B cell (primary cell): ENCODE results near the gene HELLS. TPM values are rescaled to one million over a fixed set of nuclear protein-coding genes. Genes with fewer than 3 reads are reported as not detected.

Source experiments
- ATAC-seq: fragments of 200-7000 bp; cut with Tn5 transposase; one replicate; pipeline ENCODE4 v1.10.0; 2021; ENCODE audit warnings: low read depth, mild to moderate bottlenecking, moderate number of reproducible peaks, moderate library complexity
- CTCF ChIA-PET: fragments of 350-600 bp; sonication (Branson Sonifier 250); formaldehyde crosslinking; loops from one replicate; lab custom pipeline; 2021; ENCODE audit warnings: antibody characterized with exemption, inconsistent platforms; lab: Charles Lee
- POLR2A ChIA-PET: fragments of 350-600 bp; sonication (Branson Sonifier 250); formaldehyde crosslinking; loops from one replicate; lab custom pipeline; 2021; ENCODE audit warnings: antibody characterized with exemption; lab: Charles Lee
- DNase-seq: peaks from one replicate; pipeline ENCODE4 v3.0.0; 2013
- H2AFZ ChIP-seq: 2 replicates; pipeline ENCODE4 v1.6.1; 2012; ENCODE audit warnings: mild to moderate bottlenecking, low read depth, low read length; ENCODE audit not compliant: insufficient read depth, poor library complexity, severe bottlenecking
- H3K27ac ChIP-seq, 2 donors: 1 replicate in 1 of 2; 2 replicates in 1 of 2; pipeline ENCODE4 v1.5.1; 2012 to 2013; ENCODE audit warnings: low read length in 2 of 2, mild to moderate bottlenecking in 2 of 2, moderate library complexity in 1 of 2
- H3K27me3 ChIP-seq, 4 experiments: fragments of 200-600 bp in 1 of 4; sonication (generic) in 1 of 4; replicated peaks in 1 of 4; 1 replicate in 2 of 4; 2 replicates in 2 of 4; pipeline versions ENCODE4 v1.6.1 to v1.7.0; 2013 to 2016; ENCODE audit warnings: low read length in 3 of 4, mild to moderate bottlenecking in 2 of 4, mixed read lengths in 1 of 4, moderate library complexity in 1 of 4; ENCODE audit not compliant: insufficient read depth in 4 of 4, control insufficient read depth in 3 of 4; ENCODE audit errors: control extremely low read depth in 1 of 4
- H3K36me3 ChIP-seq, 2 experiments: replicated peaks in 1 of 2; 1 replicate in 1 of 2; 2 replicates in 1 of 2; pipeline versions ENCODE4 v1.6.1 to v1.7.1; 2013; ENCODE audit warnings: low read length in 1 of 2; ENCODE audit not compliant: insufficient read depth in 2 of 2, control insufficient read depth in 1 of 2; ENCODE audit errors: control extremely low read depth in 1 of 2, extremely low read depth in 1 of 2
- H3K4me1 ChIP-seq, 2 donors: fragments of 200-600 bp in 1 of 2; sonication (generic) in 1 of 2; 1 replicate in 1 of 2; 2 replicates in 1 of 2; pipeline versions ENCODE4 v1.5.1 to v1.6.1; 2013 to 2017; ENCODE audit warnings: low read length in 2 of 2; ENCODE audit not compliant: control insufficient read depth in 2 of 2, insufficient read depth in 2 of 2
- H3K4me2 ChIP-seq: replicated peaks from 2 replicates; pipeline ENCODE3; 2012; ENCODE audit warnings: mild to moderate bottlenecking, low read depth, low read length; ENCODE audit not compliant: poor library complexity, severe bottlenecking
- H3K4me3 ChIP-seq, 5 experiments: fragments of 200-600 bp in 1 of 5; sonication (generic) in 1 of 5; 1 replicate in 3 of 5; 2 replicates in 2 of 5; pipeline versions ENCODE4 v1.5.1 to v1.7.0; 2011 to 2016; ENCODE audit warnings: low read length in 4 of 5, mild to moderate bottlenecking in 4 of 5, low read depth in 2 of 5, control low read depth in 1 of 5, moderate library complexity in 1 of 5; ENCODE audit not compliant: insufficient read depth in 1 of 5; ENCODE audit errors: control extremely low read depth in 1 of 5, extremely low read depth in 1 of 5
- H3K79me2 ChIP-seq: fragments of 200-600 bp; sonication (generic); one replicate; pipeline ENCODE4 v1.6.0; 2016; ENCODE audit warnings: low read length; ENCODE audit not compliant: control insufficient read depth, insufficient read depth
- H3K9ac ChIP-seq: fragments of 200-600 bp; sonication (generic); 2 replicates; pipeline ENCODE4 v1.6.1; 2017; ENCODE audit warnings: mild to moderate bottlenecking, low read length, moderate library complexity
- H3K9me3 ChIP-seq, 3 donors: one replicate each; pipeline versions ENCODE4 v1.6.1 to v1.7.1; 2013; ENCODE audit warnings: low read length in 2 of 3; ENCODE audit not compliant: control insufficient read depth in 2 of 3, insufficient read depth in 1 of 3; ENCODE audit errors: control extremely low read depth in 1 of 3
- H4K20me1 ChIP-seq: 2 replicates; pipeline ENCODE4 v1.6.0; 2012; ENCODE audit warnings: mild to moderate bottlenecking, low read length; ENCODE audit not compliant: insufficient read depth, control insufficient read depth, poor library complexity, severe bottlenecking
- H3K27ac Mint-ChIP-seq: one replicate; pipeline ENCODE4 v1.8.0; 2021; ENCODE audit warnings: mixed read lengths
- H3K27me3 Mint-ChIP-seq: one replicate; pipeline ENCODE4 v1.8.0; 2021; ENCODE audit warnings: mixed read lengths
- H3K4me1 Mint-ChIP-seq: one replicate; pipeline ENCODE4 v1.8.0; 2021; ENCODE audit warnings: mixed read lengths
- H3K4me3 Mint-ChIP-seq: one replicate; pipeline ENCODE4 v1.8.0; 2021; ENCODE audit warnings: mixed read lengths
- H3K9me3 Mint-ChIP-seq: one replicate; pipeline ENCODE4 v1.8.0; 2022; ENCODE audit warnings: mixed read lengths; ENCODE audit not compliant: insufficient read depth
- CTCF ChIP-seq: fragments of 200-600 bp; IDR thresholded peaks from one replicate; pipeline ENCODE4 v1.8.0; 2022; ENCODE audit warnings: antibody characterized with exemption, mild to moderate bottlenecking
- EZH2 ChIP-seq: IDR thresholded peaks from 2 replicates; pipeline ENCODE4 v1.6.1; 2012; ENCODE audit warnings: borderline replicate concordance, low read depth, mild to moderate bottlenecking, moderate library complexity, low read length; ENCODE audit not compliant: insufficient read depth, poor library complexity, severe bottlenecking
- WGBS: methylation state at CpG from one replicate; pipeline ENCODE4 v1.1.5; 2013; ENCODE audit warnings: missing lambda C conversion rate; ENCODE audit not compliant: insufficient coverage; 5-methylcytosine and 5-hydroxymethylcytosine counted together
- intact Hi-C: fragments of 100-400 bp; cut with micrococcal nuclease; formaldehyde crosslinking; loops from one replicate; pipeline ENCODE4 v1.10.0; 2022
- polyA plus RNA-seq: library from polyadenylated mRNA; depleted of rRNA; stranded (reverse); fragments of >200 nt; gene quantifications from 2 replicates; pipeline ENCODE4 v1.2.3, GENCODE V29; 2012
- total RNA-seq, 2 donors: library from RNA; stranded (reverse); fragments of 120-200 nt in 1 of 2; gene quantifications; 1 replicate in 1 of 2; 2 replicates in 1 of 2; pipeline versions ENCODE4 v1.2.3 to v1.2.4, GENCODE V29; 2013 to 2022

The HELLS gene
- total and polyA plus RNA-seq, 2 donors (not counting 1 experiment from before 2014, with no cell fraction given) = 6.2 to 27.4 TPM

- Mint-ChIP-seq H3K4me3 (no peak overlapping the region), H3K27ac (no peak overlapping the region)
- POLR2A ChIA-PET = no interaction called here
These were observed 46.0 kb downstream of the HELLS start for GRCh38 chr10:94591461-94592205.

More at GRCh38 chr10:94591461-94592205, 46.0 kb downstream of the HELLS start:
- no peaks in the 10 kb centered on the region for H3K27me3 ChIP-seq
- intact Hi-C loops = no loop called here
- no CpG with 5 or more reads among the region's 1 CpG for WGBS
- H3K79me2 ChIP-seq = no peaks in the 10 kb centered on the region
- no peaks in the 10 kb centered on the region for H3K4me1 ChIP-seq
- no peak overlapping the region for H3K9ac ChIP-seq
- Mint-ChIP-seq H3K9me3 (no peaks in the 10 kb centered on the region), H3K27me3 (no peaks in the 10 kb centered on the region), H3K4me1 (no peaks in the 10 kb centered on the region)
- no peak for ATAC-seq
- CTCF ChIA-PET = no interaction called here
- H3K27ac ChIP-seq = no peak overlapping the region
- H3K36me3 ChIP-seq = peaks cover 2 to 4% of the 10 kb centered on the region in 2 experiments
- TF ChIP-seq CTCF (no peak), EZH2 (no peak)
- no peak overlapping the region for H3K4me3 ChIP-seq
- no peaks in the 10 kb centered on the region for H4K20me1 ChIP-seq
- no peak overlapping the region for H2AFZ ChIP-seq
- DNase-seq = no peak
- H3K4me2 ChIP-seq = no peak overlapping the region
- H3K9me3 ChIP-seq = no peaks in the 10 kb centered on the region
